Activated CD8-positive, alpha-beta memory T cell treated with anti-CD3 and anti-CD28 coated beads for 48 hours (primary cell): ENCODE data around the gene OPCML.

Experiments used
- DNase-seq, 3 experiments: peaks; one replicate each; pipeline ENCODE4 v3.0.0-alpha.2; 2020; ENCODE audit warnings: low read depth in 2 of 3, low spot score in 2 of 3

The OPCML gene

GRCh38 chr11:132704781-132705375 is 827.4 kb downstream of the OPCML start:
- no peak for DNase-seq

DNA sequence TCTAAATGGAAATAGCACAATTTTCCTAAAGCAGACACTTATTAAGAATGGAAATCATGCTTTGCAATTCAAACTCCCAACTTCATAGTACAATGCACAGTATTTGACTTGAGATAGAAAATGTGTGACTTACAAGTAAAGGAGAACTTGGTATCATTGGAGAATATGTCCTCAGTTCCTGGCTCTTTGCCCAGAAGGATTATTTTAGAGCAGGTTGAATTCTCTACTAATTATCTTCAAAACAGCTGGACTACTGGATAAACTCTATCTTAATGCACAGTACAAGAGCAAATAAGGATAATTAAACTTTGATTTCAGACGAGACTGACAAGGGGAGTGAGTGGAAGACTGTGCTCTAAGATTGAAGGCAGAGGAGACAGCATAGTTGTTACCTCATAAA is 839.4 kb downstream of the OPCML start:
- DNase-seq, result no peak

- DNase-seq, result no peak
Measured at GRCh38 chr11:132691848-132692550, 840.3 kb downstream of the OPCML start.

GRCh38 chr11:132686886-132687285 is 845.4 kb downstream of the OPCML start:
- DNase-seq, result no peak

GRCh38 chr11:132685174-132685611 is 847.1 kb downstream of the OPCML start:
- DNase-seq, result no peak

GRCh38 chr11:132683602-132684001 is 848.7 kb downstream of the OPCML start:
- no peak for DNase-seq

GRCh38 chr11:132681971-132682370 is 850.3 kb downstream of the OPCML start:
- no peak for DNase-seq

GRCh38 chr11:132680584-132680983 is 851.7 kb downstream of the OPCML start:
- no peak for DNase-seq

- no peak for DNase-seq
Measured at GRCh38 chr11:132674151-132674550, 858.1 kb downstream of the OPCML start.

GRCh38 chr11:132671851-132672370 is 860.4 kb downstream of the OPCML start:
- no peak for DNase-seq

DNA sequence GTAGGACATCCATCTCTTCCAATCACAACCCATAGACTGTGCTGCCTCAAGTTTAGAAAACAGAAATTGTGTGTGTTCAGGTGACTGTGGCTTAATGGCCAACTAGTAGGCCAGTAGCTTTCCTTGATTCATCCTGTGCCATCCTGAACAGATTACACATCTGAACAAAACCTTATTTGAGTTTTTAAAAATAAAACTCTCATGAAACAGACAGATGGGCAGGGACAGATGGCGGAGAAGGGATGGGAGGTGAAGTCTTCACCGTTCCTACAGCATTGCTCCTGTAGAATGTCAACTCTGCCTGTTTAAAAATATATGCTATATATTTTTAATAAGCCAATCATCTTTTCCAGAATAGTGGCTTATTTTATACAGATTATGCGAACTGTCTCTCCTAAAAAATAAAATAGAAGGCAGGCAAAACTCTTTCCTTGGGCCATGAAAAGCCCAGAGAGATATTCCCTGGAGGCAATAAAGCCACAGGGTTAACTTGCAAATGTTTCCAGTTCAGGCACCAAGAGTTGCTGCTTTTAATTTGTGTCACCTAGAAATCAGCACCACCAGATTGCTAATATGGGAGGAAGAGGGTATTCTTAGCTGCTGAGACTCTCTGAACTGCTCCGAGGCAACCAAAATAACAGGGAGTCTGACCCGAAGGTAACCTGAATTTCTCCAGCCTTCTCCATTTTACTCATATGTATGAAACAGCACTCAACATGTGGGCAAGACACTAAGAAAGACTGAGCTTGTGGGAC is 861.2 kb downstream of the OPCML start:
- no peak for DNase-seq

DNA sequence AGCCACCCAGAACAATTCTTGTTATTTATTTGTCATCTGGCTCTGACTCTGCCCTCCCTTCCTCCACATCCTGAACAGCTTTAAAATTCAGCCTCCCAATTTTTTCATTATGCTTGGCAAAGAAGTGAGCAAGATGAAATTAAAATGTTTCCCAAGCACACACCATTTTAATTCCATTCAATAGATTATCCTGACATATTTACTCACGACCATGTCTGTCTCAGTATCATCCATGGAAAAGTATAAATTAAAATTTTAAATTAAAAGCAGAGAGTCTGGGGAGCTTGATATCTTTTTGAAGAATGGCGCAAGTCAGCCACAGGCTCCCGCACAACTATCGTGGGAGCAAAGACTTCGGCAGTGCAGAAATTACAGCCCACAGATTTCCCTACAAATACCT is 862.4 kb downstream of the OPCML start:
- DNase-seq, result no peak

- DNase-seq, result no peak
Measured at GRCh38 chr11:132665205-132665604, 867.1 kb downstream of the OPCML start.

GRCh38 chr11:132658696-132659095 is 873.6 kb downstream of the OPCML start:
- DNase-seq, result no peak

GRCh38 chr11:132658004-132658403 is 874.3 kb downstream of the OPCML start:
- DNase-seq, result no peak

DNA sequence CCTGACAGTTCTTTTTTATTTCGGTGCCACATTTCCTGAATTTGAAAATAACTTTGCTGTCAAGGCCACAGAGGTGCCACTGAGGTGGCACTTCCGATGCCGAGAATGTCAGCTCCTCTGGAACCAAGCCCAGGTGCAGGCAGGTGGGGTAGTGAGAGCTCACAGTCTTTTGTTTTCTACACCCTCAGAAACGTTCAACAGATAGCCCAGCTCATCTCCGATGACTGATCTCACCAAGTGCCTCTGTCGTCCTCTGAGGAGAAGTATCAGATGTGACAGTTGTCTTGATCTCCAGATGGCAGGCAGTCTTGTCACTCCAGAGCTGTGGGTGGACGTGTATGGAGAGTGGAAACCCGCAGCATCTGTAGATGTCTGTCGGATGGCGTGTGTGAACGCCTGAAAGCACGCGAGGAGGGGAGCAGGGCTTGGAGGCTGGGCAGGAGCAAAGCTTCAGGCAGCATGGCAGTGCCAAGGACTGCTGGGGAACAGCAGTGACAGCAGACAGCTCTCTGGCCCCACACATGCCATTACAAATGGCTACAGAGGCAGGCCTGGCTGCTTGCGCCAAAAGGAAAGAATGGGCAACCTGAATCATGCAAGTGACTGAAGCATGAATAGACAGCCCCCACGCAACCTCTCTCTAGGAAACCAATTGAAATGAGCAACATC is 877.0 kb downstream of the OPCML start:
- no peak for DNase-seq

- DNase-seq, result no peak
Measured at GRCh38 chr11:132653237-132653636, 879.1 kb downstream of the OPCML start.

DNA sequence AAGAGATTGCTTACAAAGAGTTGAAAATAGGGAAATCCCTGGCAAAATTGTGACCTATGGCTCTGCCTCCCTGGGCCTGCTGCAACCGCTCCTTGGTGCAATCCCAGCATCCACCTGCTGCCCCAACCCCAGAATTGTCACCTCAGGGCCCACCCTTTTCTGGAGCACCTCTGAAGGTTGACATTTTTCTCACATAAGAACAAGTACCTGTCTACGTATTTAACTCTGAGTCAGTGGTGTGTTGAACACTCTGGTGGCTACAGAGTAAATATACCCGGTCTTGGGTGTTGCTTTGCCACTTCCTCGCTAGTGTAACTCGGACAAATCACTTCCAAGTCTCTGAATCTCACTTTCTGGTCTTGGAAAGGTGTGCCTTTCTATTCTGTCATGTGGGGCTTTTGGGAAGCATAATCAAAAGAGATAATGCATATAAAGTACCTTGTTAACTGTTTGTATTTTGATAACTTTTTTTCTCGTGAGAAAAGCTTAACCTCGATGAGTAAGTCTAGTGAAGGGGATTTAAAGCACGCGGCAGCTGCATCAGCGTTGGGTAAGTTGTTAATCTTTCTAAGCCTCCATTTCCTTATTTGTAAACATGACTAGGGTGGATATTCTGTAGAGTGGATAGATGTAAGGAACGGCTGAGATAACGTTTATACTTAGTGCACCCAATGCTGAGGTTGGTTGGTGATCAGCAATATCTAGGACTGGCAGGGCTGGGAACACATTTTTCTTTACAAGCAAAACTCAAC is 881.2 kb downstream of the OPCML start:
- no peak for DNase-seq

- no peak for DNase-seq
Measured at GRCh38 chr11:132649277-132649676, 883.0 kb downstream of the OPCML start.

- DNase-seq, result no peak
Measured at GRCh38 chr11:132648851-132649250, 883.5 kb downstream of the OPCML start.

DNA sequence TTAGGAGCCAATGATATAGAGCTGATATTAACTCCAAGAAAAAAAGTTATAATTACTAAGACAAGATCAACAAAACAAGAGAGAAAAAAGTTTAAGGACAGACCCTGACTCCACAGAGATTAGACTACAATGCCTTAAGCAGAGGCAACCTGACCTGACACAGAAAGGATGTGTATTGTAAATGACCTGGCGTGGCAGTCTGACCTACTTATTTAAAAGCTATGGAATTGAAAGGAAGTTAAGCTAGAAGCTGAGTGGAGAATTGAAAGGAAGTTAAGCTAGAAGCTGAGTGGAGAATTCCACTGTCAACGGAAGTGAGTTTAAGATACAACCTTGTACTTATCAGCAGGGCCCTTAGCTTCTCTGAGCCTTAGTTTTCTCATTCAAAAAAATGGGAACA is 885.4 kb downstream of the OPCML start:
- no peak for DNase-seq
